Neural cell (in vitro differentiated cells): ENCODE measurements around the gene CC2D2B.

ENCODE experiments used
- CTCF ChIP-seq: fragments of 450-650 bp; IDR thresholded peaks from 2 replicates; pipeline ENCODE4 v1.5.1; 2014; ENCODE audit warnings: antibody characterized with exemption, mild to moderate bottlenecking, moderate library complexity; ENCODE audit not compliant: poor library complexity, severe bottlenecking
- EZH2 ChIP-seq: fragments of 200-600, 300-800 bp; shearing (Covaris generic), sonication (generic); IDR thresholded peaks from 2 replicates; pipeline ENCODE4 v1.6.1; 2014; ENCODE audit warnings: antibody characterized with exemption, low read length, borderline replicate concordance, mild to moderate bottlenecking; ENCODE audit not compliant: insufficient read depth, poor library complexity, severe bottlenecking
- MXI1 ChIP-seq: fragments of 450-650 bp; conservative IDR thresholded peaks from 2 replicates; pipeline ENCODE4 v1.6.1; 2014; ENCODE audit warnings: antibody characterized with exemption, mild to moderate bottlenecking; ENCODE audit not compliant: poor library complexity, severe bottlenecking
- POLR2AphosphoS5 ChIP-seq: IDR thresholded peaks from 2 replicates; pipeline ENCODE4 v1.6.1; 2012
- RAD21 ChIP-seq: fragments of 450-650 bp; conservative IDR thresholded peaks from 2 replicates; pipeline ENCODE4 v1.6.1; 2014; ENCODE audit warnings: antibody characterized with exemption, mild to moderate bottlenecking, moderate library complexity
- SMC3 ChIP-seq: fragments of 450-650 bp; conservative IDR thresholded peaks from 2 replicates; pipeline ENCODE4 v1.6.1; 2014; ENCODE audit warnings: antibody characterized with exemption, mild to moderate bottlenecking, moderate library complexity; ENCODE audit not compliant: poor library complexity
- TAF1 ChIP-seq: IDR thresholded peaks from 2 replicates; pipeline ENCODE4 v1.6.1; 2012; ENCODE audit warnings: low read depth

- TF ChIP-seq CTCF (no peak), SMC3 (peak; percentile 21), POLR2AphosphoS5 (peak; percentile 40), EZH2 (no peak), MXI1 (peak; percentile 87), TAF1 (no peak), RAD21 (no peak)
Observed at GRCh38 chr10:95907456-95908253, at the start of gene CC2D2B.
